CD4-positive, alpha-beta T cell treated with Interleukin-2 at 100 ng/mL for 4 hours (primary cell): ENCODE results near the gene WNK2.

Experiments used
- DNase-seq: peaks from one replicate; pipeline ENCODE4 v3.0.0-alpha.2; 2020; ENCODE audit warnings: low spot score

The WNK2 gene

GRCh38 chr9:93200449-93200742, 16.5 kb downstream of the WNK2 start:
- no peak for DNase-seq

GRCh38 chr9:93200989-93201334, 17.0 kb downstream of the WNK2 start:
- no peak for DNase-seq

GRCh38 chr9:93203026-93203717, 19.2 kb downstream of the WNK2 start:
- DNase-seq: no peak

GRCh38 chr9:93203718-93204469, 20.0 kb downstream of the WNK2 start:
- DNase-seq: no peak

GRCh38 chr9:93204470-93205043, 20.6 kb downstream of the WNK2 start:
- no peak for DNase-seq

- no peak for DNase-seq
Measured at GRCh38 chr9:93205045-93205768, 21.3 kb downstream of the WNK2 start.

- no peak for DNase-seq
Measured at GRCh38 chr9:93205896-93206575, 22.1 kb downstream of the WNK2 start.

GRCh38 chr9:93206576-93207155, 22.7 kb downstream of the WNK2 start:
- no peak for DNase-seq

- no peak for DNase-seq
Measured at GRCh38 chr9:93207326-93207814, 23.4 kb downstream of the WNK2 start.

GRCh38 chr9:93207860-93208734, 24.2 kb downstream of the WNK2 start:
- no peak for DNase-seq

- DNase-seq: no peak
Measured at GRCh38 chr9:93209097-93209496, 25.2 kb downstream of the WNK2 start.

- no peak for DNase-seq
Measured at GRCh38 chr9:93209576-93210323, 25.8 kb downstream of the WNK2 start.

- no peak for DNase-seq
Measured at GRCh38 chr9:93210324-93210973, 26.5 kb downstream of the WNK2 start.

GRCh38 chr9:93210974-93211653, 27.2 kb downstream of the WNK2 start:
- no peak for DNase-seq

- no peak for DNase-seq
Measured at GRCh38 chr9:93211654-93212001, 27.7 kb downstream of the WNK2 start.

- no peak for DNase-seq
Measured at GRCh38 chr9:93212409-93212808, 28.5 kb downstream of the WNK2 start.

GRCh38 chr9:93216073-93216365, 32.1 kb downstream of the WNK2 start:
- DNase-seq: no peak

GRCh38 chr9:93217706-93218105, 33.8 kb downstream of the WNK2 start:
- no peak for DNase-seq

- no peak for DNase-seq
Measured at GRCh38 chr9:93218161-93218560, 34.2 kb downstream of the WNK2 start.
